ENCODE measurements around the gene PPARGC1A.

- no peak for TF ChIP-seq PHF8 (IDR thresholded peaks at IDR 0.05; ENCODE audit: borderline replicate concordance, low read depth)
- TF ChIP-seq ESRRA (IDR thresholded peaks at IDR 0.05; ENCODE audit: borderline replicate concordance, low read length), result no peak
- no peak for TF ChIP-seq POLR2A (IDR thresholded peaks at IDR 0.05; ENCODE audit: low read length)
- no peak for TF ChIP-seq RAD21 (conservative IDR thresholded peaks at IDR 0.05 in 1 of 2, IDR thresholded peaks at IDR 0.05 in 1 of 2)
- TF ChIP-seq CTCF (IDR thresholded peaks at IDR 0.05), result no peak
- no peak for TF ChIP-seq PBX3 (IDR thresholded peaks at IDR 0.05)
- TF ChIP-seq REST (IDR thresholded peaks at IDR 0.05), result no peak
- no peak for TF ChIP-seq JUN (IDR thresholded peaks at IDR 0.05)
- no peak for TF ChIP-seq CHD4 (IDR thresholded peaks at IDR 0.05; ENCODE audit: borderline replicate concordance)
- TF ChIP-seq SMC3 (IDR thresholded peaks at IDR 0.05), result no peak
- TF ChIP-seq EP300 (IDR thresholded peaks at IDR 0.05), result no peak
- TF ChIP-seq CBX8 (IDR thresholded peaks at IDR 0.05), result no peak
- no peak for TF ChIP-seq CHD2 (IDR thresholded peaks at IDR 0.05; ENCODE audit: low read length, partially characterized antibody)
- TF ChIP-seq RCOR1 (IDR thresholded peaks at IDR 0.05; ENCODE audit: low read depth, low read length), result no peak
Measured at GRCh38 chr4:23902222-23902804, 12.5 kb upstream of the PPARGC1A start.
